Psoas muscle (tissue), 8 donors: ENCODE measurements around the gene IKZF5. TPM values are rescaled to one million over a fixed set of nuclear protein-coding genes. Genes with fewer than 3 reads are reported as not detected.

Experiments
- ATAC-seq, 4 donors: fragments of 200-7000 bp; cut with Tn5 transposase; one replicate each; pipeline ENCODE4 v1.9.1; 2020; ENCODE audit warnings: moderate library complexity in 3 of 4, mild to moderate bottlenecking in 2 of 4
- DNase-seq, 2 donors: peaks; one replicate each; pipeline ENCODE4 v3.0.0-alpha.2; 2020
- H3K27ac ChIP-seq: fragments of 200-600 bp; one replicate; pipeline ENCODE4 v1.8.0; 2022
- H3K27me3 ChIP-seq, 3 donors: fragments of 200-600 bp in 1 of 3; one replicate each; pipeline versions ENCODE4 v1.6.1 to v1.8.0; 2013 to 2022; ENCODE audit warnings: low read length in 2 of 3, mild to moderate bottlenecking in 2 of 3, moderate library complexity in 1 of 3; ENCODE audit not compliant: insufficient read depth in 3 of 3
- H3K36me3 ChIP-seq, 2 donors: fragments of 200-600 bp in 1 of 2; one replicate each; pipeline versions ENCODE4 v1.6.1 to v1.8.0; 2013 to 2022; ENCODE audit warnings: low read depth in 1 of 2, mild to moderate bottlenecking in 1 of 2, moderate library complexity in 1 of 2; ENCODE audit not compliant: insufficient read depth in 1 of 2
- H3K4me1 ChIP-seq: fragments of 200-600 bp; one replicate; pipeline ENCODE4 v1.8.0; 2022
- H3K4me3 ChIP-seq: fragments of 200-600 bp; one replicate; pipeline ENCODE4 v1.8.0; 2022; ENCODE audit warnings: mild to moderate bottlenecking
- H3K9me3 ChIP-seq: fragments of 200-600 bp; one replicate; pipeline ENCODE4 v1.8.0; 2022
- CTCF ChIP-seq: fragments of 200-600 bp; IDR thresholded peaks from one replicate; pipeline ENCODE4 v1.8.0; 2022; ENCODE audit warnings: antibody characterized with exemption
- WGBS, 3 donors: extraction: QIAGEN DNeasy Blood & Tissue Kit; methylation state at CpG; one replicate each; pipeline versions ENCODE4 v1.1.6 to v1.1.7; 2013; 5-methylcytosine and 5-hydroxymethylcytosine counted together
- intact Hi-C, 2 donors: fragments of 100-400 bp; cut with DNase I; formaldehyde crosslinking; loops; one replicate each; pipeline versions ENCODE4 v1.11.0 to v1.14.2; 2022
- polyA plus RNA-seq, 3 donors: library from polyadenylated mRNA; stranded (reverse); fragments of 200-250 nt; gene quantifications; one replicate each; pipeline ENCODE4 v1.2.3, GENCODE V29; 2013
- total RNA-seq, 4 donors: library from RNA; stranded (reverse); fragmentation: NEBNext Ultra II Directional in 2 of 4; extraction: Animal tissue kit (Norgen Biotek cat#: 25700) in 2 of 4; gene quantifications; one replicate each; pipeline versions ENCODE4 v1.2.1 to v1.2.4, GENCODE V29; 2021 to 2023
- donor health status: healthy with polysubstance abuse.
- donor health status: DM: no; HTN: no; CAD: no; lungs with moderate emphysema.
- donor health status: Bipolar disorder and iron deficiency.
- donor health status: healthy.
- donor health status: DM: yes; HTN: yes; CAD: no.
- donor health status: DM: no; HTN: no; CAD: no.
- donor health status: DM: no; HTN: no; CAD: no.
- donor health status: DM: yes; HTN: yes; CAD: no.

Gene IKZF5
- total and polyA plus RNA-seq, 7 donors: 4.9 to 20.1 (median 11.2) TPM

GRCh38 chr10:123024540-123024939, 15.9 kb upstream of the IKZF5 start:
- 84 to 90% (median 84%) methylated on average over 2 of the region's 2 CpGs for WGBS, 3 donors
- H3K27me3 ChIP-seq: no peaks in the 10 kb centered on the region
- H3K27ac ChIP-seq: no peak overlapping the region
- DNase-seq (no peak), ATAC-seq (no peak)
- intact Hi-C loops: no loop called here
- H3K9me3 ChIP-seq: no peaks in the 10 kb centered on the region
- TF ChIP-seq CTCF: no peak
- H3K36me3 ChIP-seq: no peaks in the 10 kb centered on the region
- H3K4me3 ChIP-seq: no peak overlapping the region
- H3K4me1 ChIP-seq: no peaks in the 10 kb centered on the region

DNA sequence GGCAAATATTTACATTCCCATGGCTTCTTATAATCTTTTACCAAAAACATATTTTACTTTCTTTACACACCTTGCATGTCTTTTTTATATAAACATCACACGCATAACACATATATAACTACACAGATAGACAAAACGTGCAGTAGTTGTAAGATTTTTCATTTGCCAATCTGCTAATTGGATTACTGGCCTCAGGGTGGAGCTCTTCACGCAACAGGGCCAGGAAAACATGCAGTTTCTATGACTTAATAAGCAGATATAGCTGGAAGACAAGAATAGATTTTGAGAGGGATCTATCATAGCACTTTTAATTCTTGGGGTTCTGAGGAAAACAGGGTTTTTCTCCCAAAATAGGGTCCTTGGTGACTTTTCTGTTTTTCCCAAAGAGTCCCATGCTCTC, 12.9 kb upstream of the IKZF5 start:
- H3K4me1 ChIP-seq: no peaks in the 10 kb centered on the region
- 73 to 80% (median 75%) methylated on average over 3 of the region's 3 CpGs for WGBS, 3 donors
- ATAC-seq: no peak
- no peaks in the 10 kb centered on the region for H3K27me3 ChIP-seq
- H3K27ac ChIP-seq: no peak overlapping the region
- no peak overlapping the region for H3K4me3 ChIP-seq
- no peak for DNase-seq
- intact Hi-C loops: no loop called here
- H3K9me3 ChIP-seq: no peaks in the 10 kb centered on the region
- no peaks in the 10 kb centered on the region for H3K36me3 ChIP-seq
- no peak for TF ChIP-seq CTCF

DNA sequence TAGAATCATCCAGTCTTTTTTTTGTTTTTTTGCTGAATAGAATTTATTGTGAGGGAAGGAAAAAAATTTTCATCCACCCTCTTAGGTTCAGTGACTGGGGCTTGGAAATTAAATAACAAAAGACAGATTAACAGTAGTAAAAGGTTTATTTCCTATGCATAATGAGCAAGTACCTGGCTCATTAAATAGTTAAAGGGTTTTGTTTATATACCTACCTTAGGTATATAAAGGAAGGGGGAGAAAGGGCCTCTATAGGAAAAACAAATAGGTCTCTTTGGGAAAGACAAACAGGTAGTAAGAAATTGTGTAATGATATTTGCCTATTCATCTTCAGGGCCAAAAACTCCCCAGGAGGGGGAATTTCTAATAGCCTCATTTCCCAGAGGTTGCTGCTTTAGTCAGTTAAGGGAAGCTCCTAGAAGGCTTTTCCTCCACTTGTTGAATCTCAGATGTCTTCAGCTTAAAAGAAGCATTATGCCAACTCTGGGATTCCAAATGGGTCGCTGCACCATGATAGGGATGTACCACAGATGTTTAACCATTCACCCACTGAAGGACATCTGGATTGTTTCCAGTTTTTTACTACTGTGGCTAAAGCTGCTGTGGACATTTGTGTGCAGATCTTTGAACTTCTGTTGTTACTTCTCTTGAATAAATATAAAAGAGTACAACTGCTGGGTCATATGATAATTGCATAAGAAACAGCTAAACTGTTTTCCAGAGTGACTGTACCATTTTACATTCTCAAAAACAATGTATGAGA, 11.5 kb upstream of the IKZF5 start:
- H3K36me3 ChIP-seq: no peaks in the 10 kb centered on the region
- no peaks in the 10 kb centered on the region for H3K9me3 ChIP-seq
- 49 to 62% (median 50%) methylated on average over 1 of the region's 1 CpG for WGBS, 3 donors
- intact Hi-C loops: loop anchor here in 1 of 2 donors (10.0 kb wide), 1 partner anchor 135 kb away; the partner anchor contains the start of gene BUB3
- no peak for TF ChIP-seq CTCF
- ATAC-seq (no peak), DNase-seq (no peak)
- H3K27me3 ChIP-seq: no peaks in the 10 kb centered on the region
- H3K4me3 ChIP-seq: no peak overlapping the region
- no peak overlapping the region for H3K27ac ChIP-seq
- H3K4me1 ChIP-seq: no peaks in the 10 kb centered on the region

DNA sequence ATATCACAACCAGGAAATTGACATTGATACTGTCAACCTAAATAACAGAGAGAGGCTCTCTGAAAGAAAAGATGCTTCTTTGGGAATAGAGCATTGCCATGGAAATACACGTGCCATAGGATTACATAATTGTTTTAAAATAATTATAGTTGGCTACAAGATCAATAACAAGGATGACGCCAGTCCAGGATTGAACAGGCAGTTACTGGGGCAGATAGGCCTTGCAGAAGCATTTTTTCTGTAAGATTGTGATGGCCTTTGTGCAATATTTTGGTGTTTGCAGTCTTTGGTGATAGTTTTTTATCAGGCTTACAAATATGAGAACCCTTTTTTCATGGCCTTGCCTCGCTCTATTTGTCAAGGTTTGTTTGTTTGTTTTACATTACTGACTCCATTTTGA, 10.7 kb upstream of the IKZF5 start:
- 73 to 89% (median 75%) methylated on average over 3 of the region's 3 CpGs for WGBS, 3 donors
- Histone ChIP-seq H3K27me3 (no peaks in the 10 kb centered on the region), H3K36me3 (no peaks in the 10 kb centered on the region), H3K4me1 (no peaks in the 10 kb centered on the region), H3K27ac (no peak overlapping the region), H3K4me3 (no peak overlapping the region), H3K9me3 (no peaks in the 10 kb centered on the region)
- intact Hi-C loops: loop anchor here in 1 of 2 donors (10.0 kb wide), 1 partner anchor 136 kb away; the partner anchor contains the start of gene BUB3
- TF ChIP-seq CTCF: no peak
- DNase-seq (no peak), ATAC-seq (no peak)
